Endodermal cell (in vitro differentiated cells): ENCODE measurements around the gene PPP2R3C. TPM values are rescaled to one million over a fixed set of nuclear protein-coding genes. Genes with fewer than 3 reads are reported as not detected.

ENCODE experiments used
- DNase-seq: peaks from one replicate; pipeline ENCODE4 v3.0.0-alpha.2; 2017
- H3K27ac ChIP-seq: 2 replicates; pipeline ENCODE4 v1.5.1; 2013; ENCODE audit warnings: mild to moderate bottlenecking, low read depth, low read length, moderate library complexity
- H3K27me3 ChIP-seq: 2 replicates; pipeline ENCODE4 v1.6.1; 2013; ENCODE audit warnings: mild to moderate bottlenecking, low read length, moderate library complexity; ENCODE audit not compliant: insufficient read depth, control insufficient read depth, poor library complexity, severe bottlenecking
- H3K36me3 ChIP-seq: 2 replicates; pipeline ENCODE4 v1.7.0; 2013; ENCODE audit warnings: mild to moderate bottlenecking, low read length, moderate library complexity; ENCODE audit not compliant: control insufficient read depth, insufficient read depth
- H3K4me1 ChIP-seq: one replicate; pipeline ENCODE4 v1.7.0; 2013; ENCODE audit warnings: low read length; ENCODE audit not compliant: control insufficient read depth, insufficient read depth
- H3K4me3 ChIP-seq: 2 replicates; pipeline ENCODE4 v1.5.1; 2013; ENCODE audit warnings: mild to moderate bottlenecking, low read length, moderate library complexity
- H3K9ac ChIP-seq: 2 replicates; pipeline ENCODE4 v1.6.1; 2013; ENCODE audit warnings: mild to moderate bottlenecking, low read length, moderate library complexity; ENCODE audit not compliant: poor library complexity, severe bottlenecking; ENCODE audit errors: extremely low read depth
- H3K9me3 ChIP-seq: 2 replicates; pipeline ENCODE4 v1.6.1; 2013; ENCODE audit warnings: mild to moderate bottlenecking, low read length, moderate library complexity; ENCODE audit not compliant: control insufficient read depth
- H3K27ac Mint-ChIP-seq: 2 replicates; pipeline ENCODE4 v1.8.0; 2020; ENCODE audit warnings: mixed read lengths
- H3K27me3 Mint-ChIP-seq: 2 replicates; pipeline ENCODE4 v1.8.0; 2021; ENCODE audit warnings: mild to moderate bottlenecking, mixed read lengths; ENCODE audit not compliant: insufficient read depth
- H3K36me3 Mint-ChIP-seq: 2 replicates; pipeline ENCODE4 v1.8.0; 2020; ENCODE audit warnings: low read depth, mixed read lengths
- H3K4me1 Mint-ChIP-seq: 2 replicates; pipeline ENCODE4 v1.8.0; 2020; ENCODE audit warnings: mixed read lengths
- H3K4me3 Mint-ChIP-seq: 2 replicates; pipeline ENCODE4 v1.8.0; 2020; ENCODE audit warnings: mild to moderate bottlenecking, moderate library complexity, mixed read lengths
- H3K9me3 Mint-ChIP-seq: 2 replicates; pipeline ENCODE4 v1.8.0; 2020; ENCODE audit warnings: mild to moderate bottlenecking, mixed read lengths
- WGBS, 2 experiments: methylation state at CpG; one replicate each; pipeline versions ENCODE4 v1.1.5 to v1.1.7; 2013; ENCODE audit warnings: missing lambda C conversion rate in 2 of 2, mixed read lengths in 1 of 2; ENCODE audit not compliant: insufficient coverage in 1 of 2, insufficient read length in 1 of 2; 5-methylcytosine and 5-hydroxymethylcytosine counted together
- total RNA-seq, 2 donors: library from RNA; stranded (reverse); fragmentation: NEBNext Ultra II Directional in 1 of 2; extraction: Animal tissue kit (Norgen Biotek cat#: 25700) in 1 of 2; gene quantifications; 2 replicates in 1 of 2; 3 replicates in 1 of 2; pipeline ENCODE4 v1.2.1, GENCODE V29; 2021
- TF ChIP-seq, protein P1 (sequence below): fragments of 200-600 bp; sonication (generic); conservative IDR thresholded peaks from 2 replicates; pipeline ENCODE4 v1.5.0; 2021; ENCODE audit warnings: antibody characterized with exemption, mild to moderate bottlenecking

The PPP2R3C gene
- total RNA-seq, 2 donors from 2014 or later = 18.6 to 36.8 TPM

DNA sequence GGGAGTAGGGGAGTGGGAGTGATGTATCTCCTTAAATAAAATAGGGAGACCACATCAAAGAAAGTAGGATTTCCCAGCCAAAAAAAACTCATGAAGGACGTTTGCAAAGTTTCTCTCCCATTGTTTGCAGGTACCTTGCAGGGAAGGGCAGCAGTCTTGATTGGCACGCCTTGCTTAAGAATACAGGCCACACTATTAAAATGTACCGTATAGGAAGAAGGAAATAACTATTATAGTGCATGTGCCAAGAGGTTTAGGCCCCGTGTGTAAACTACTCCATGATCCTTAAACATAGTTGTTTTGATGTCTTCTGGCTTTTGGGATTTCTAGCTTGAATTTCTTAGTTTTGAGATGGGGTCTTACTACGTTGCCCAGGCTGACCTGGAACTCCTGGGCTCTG is 43.1 kb upstream of the PPP2R3C start:
- no peak overlapping the region for H3K27ac Mint-ChIP-seq
- H3K4me1 Mint-ChIP-seq = peaks cover 4% of the 10 kb centered on the region
- no peak overlapping the region for H3K4me3 Mint-ChIP-seq
- no peak for DNase-seq
- no peaks in the 10 kb centered on the region for H3K27me3 Mint-ChIP-seq
- Histone ChIP-seq H3K27me3 (no peaks in the 10 kb centered on the region), H3K4me3 (no peak overlapping the region), H3K36me3 (peaks cover 33% of the 10 kb centered on the region), H3K9ac (no peak overlapping the region), H3K4me1 (peaks cover under 1% of the 10 kb centered on the region), H3K27ac (no peak overlapping the region), H3K9me3 (peaks cover 14% of the 10 kb centered on the region)
- peaks cover 9% of the 10 kb centered on the region for H3K9me3 Mint-ChIP-seq
- H3K36me3 Mint-ChIP-seq = peaks cover 54% of the 10 kb centered on the region
- TF ChIP-seq, protein P1, sequence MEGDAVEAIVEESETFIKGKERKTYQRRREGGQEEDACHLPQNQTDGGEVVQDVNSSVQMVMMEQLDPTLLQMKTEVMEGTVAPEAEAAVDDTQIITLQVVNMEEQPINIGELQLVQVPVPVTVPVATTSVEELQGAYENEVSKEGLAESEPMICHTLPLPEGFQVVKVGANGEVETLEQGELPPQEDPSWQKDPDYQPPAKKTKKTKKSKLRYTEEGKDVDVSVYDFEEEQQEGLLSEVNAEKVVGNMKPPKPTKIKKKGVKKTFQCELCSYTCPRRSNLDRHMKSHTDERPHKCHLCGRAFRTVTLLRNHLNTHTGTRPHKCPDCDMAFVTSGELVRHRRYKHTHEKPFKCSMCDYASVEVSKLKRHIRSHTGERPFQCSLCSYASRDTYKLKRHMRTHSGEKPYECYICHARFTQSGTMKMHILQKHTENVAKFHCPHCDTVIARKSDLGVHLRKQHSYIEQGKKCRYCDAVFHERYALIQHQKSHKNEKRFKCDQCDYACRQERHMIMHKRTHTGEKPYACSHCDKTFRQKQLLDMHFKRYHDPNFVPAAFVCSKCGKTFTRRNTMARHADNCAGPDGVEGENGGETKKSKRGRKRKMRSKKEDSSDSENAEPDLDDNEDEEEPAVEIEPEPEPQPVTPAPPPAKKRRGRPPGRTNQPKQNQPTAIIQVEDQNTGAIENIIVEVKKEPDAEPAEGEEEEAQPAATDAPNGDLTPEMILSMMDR = no peak
- 88 to 91% methylated on average over 4 to 5 of the region's 5 CpGs for WGBS, 2 experiments

DNA sequence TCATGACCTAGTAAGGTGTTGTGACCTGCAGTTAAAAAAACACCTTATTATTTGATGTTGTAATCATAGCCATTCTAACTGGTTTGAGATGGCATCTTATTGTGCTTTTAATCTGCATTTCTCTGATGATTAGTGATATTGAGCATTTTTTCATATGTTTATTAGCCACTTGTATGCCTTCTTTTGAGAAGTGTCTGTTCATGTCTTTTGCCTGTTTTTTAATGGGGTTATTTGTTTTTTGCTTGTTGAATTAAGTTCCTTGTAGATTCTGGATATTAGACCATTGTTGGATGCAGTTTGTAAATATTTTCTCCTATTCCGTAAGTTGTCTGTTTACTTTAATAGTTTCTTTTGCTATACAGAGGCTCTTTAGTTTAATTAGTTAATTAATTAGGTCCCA is 41.6 kb upstream of the PPP2R3C start:
- peaks cover 4% of the 10 kb centered on the region for H3K9me3 Mint-ChIP-seq
- H3K27me3 Mint-ChIP-seq = no peaks in the 10 kb centered on the region
- Histone ChIP-seq H3K4me3 (no peak overlapping the region), H3K27ac (no peak overlapping the region), H3K36me3 (peaks cover 37% of the 10 kb centered on the region), H3K27me3 (no peaks in the 10 kb centered on the region), H3K9ac (no peak overlapping the region), H3K9me3 (peaks cover 8% of the 10 kb centered on the region), H3K4me1 (peaks cover 7% of the 10 kb centered on the region)
- H3K27ac Mint-ChIP-seq = no peak overlapping the region
- WGBS, 2 experiments = 75 to 83% methylated on average over 1 of the region's 1 CpG
- TF ChIP-seq, protein P1 = no peak
- peaks cover 48% of the 10 kb centered on the region for H3K36me3 Mint-ChIP-seq
- H3K4me1 Mint-ChIP-seq = peaks cover 15% of the 10 kb centered on the region
- H3K4me3 Mint-ChIP-seq = no peak overlapping the region
- no peak for DNase-seq

DNA sequence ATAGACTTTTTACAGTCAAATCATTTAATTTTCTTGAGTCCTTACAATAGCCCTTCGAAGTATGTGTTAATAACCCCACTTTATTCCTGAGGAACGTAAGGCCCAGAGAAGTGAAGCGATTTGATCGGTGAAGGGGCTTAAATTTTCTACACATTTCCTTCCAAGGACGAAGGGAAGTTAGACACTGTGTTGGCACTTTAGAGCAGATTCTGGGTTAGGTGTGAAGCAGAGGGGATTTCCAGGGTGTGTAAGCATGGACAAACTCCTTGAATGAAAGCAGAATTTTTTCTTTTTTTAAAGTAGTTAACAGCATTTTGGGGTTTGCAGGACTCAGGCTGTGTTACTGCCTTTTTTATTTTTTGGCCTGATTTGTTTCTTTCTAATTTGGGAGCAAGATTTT is 39.4 kb upstream of the PPP2R3C start:
- Mint-ChIP-seq H3K27me3 (no peaks in the 10 kb centered on the region), H3K36me3 (peaks cover 32% of the 10 kb centered on the region), H3K4me1 (peaks cover 18% of the 10 kb centered on the region), H3K9me3 (no peaks in the 10 kb centered on the region), H3K4me3 (no peak overlapping the region), H3K27ac (no peak overlapping the region)
- Histone ChIP-seq H3K27me3 (no peaks in the 10 kb centered on the region), H3K9me3 (no peaks in the 10 kb centered on the region), H3K36me3 (peaks cover 25% of the 10 kb centered on the region), H3K27ac (no peak overlapping the region), H3K4me1 (peaks cover 8% of the 10 kb centered on the region), H3K4me3 (no peak overlapping the region), H3K9ac (no peak overlapping the region)
- no peak for DNase-seq
- TF ChIP-seq, protein P1 = no peak
- 80 to 92% methylated on average over 1 to 5 of the region's 5 CpGs for WGBS, 2 experiments
